Erythroblast (primary cell): ENCODE data around the gene OR2AT4.
"Not testable (repeated sequence)": the region's sequence is repeated elsewhere in the genome, so short reads cannot be mapped to it uniquely, and the experiment has no call there.

Source experiments
- DNase-seq, 2 experiments: peaks; one replicate each; lab custom pipeline; 2025; lab: John Stamatoyannopoulos, UW
- GATA1 ChIP-seq: IDR thresholded peaks from 2 replicates; pipeline ENCODE4 v1.6.1; 2011; ENCODE audit warnings: low read depth, mild to moderate bottlenecking, control low read depth, low read length, moderate library complexity
- POLR2A ChIP-seq: IDR thresholded peaks from 2 replicates; pipeline ENCODE4 v1.6.1; 2011; ENCODE audit warnings: mild to moderate bottlenecking, low read length

Gene OR2AT4

DNA sequence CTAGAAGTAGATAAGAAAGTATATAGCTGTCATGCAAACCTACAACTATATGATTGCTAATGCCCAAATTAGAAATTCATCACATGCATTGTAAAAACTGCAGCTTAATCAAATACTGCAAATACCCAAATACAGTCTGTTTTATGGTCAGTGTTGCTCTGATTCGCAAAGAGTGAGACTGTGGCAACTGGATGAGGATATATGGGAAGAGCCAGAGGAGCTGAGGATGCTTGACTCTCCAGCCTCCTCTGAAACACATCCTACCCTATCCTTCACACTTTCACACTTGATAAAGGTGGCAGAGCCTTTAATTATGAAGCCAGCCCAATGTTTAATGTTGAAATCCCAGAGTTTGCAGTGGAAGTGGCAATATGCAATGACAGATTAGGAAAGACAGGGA, 21.9 kb upstream of the OR2AT4 start:
- TF ChIP-seq POLR2A, result no peak
- no peak for TF ChIP-seq GATA1
- no peak for DNase-seq

DNA sequence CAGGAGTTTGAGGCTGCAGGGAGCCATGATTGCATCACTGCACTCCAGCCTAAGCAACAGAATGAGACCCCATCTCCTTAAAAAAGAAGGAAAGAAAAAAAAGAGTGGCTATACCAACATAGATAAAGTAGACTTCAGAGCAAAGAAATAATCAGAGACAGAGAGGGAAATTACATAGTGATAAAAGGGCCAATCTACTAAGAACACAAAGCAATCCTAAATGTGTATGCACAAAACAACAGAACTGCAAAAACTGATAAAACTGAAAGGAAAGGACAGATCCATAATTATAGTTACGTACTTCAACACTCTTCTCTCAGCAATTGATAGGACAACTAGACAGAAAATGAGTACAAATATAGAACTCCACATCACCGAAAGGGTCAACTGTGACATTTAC, 17.8 kb upstream of the OR2AT4 start:
- no peak for DNase-seq
- TF ChIP-seq POLR2A (no peak), GATA1 (no peak)

DNA sequence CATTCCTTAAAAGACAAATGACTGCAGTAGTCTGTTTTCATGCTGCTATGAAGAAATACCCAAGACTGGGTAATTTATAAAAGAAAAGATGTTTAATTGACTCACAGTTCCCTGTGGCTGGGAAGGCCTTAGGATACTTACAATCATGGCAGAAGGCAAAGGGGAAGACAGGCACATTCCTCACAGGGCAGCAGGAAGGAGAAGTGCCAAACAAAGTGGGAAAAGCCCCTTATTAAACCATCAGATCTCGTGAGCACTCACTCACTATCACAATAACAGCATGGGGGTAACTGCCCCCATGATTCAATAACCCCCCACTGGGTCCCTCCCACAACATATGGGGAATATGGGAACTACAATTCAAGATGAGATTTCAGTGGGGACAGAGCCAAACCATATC, 16.4 kb upstream of the OR2AT4 start:
- DNase-seq, result no peak
- no peak for TF ChIP-seq GATA1
- no peak for TF ChIP-seq POLR2A

DNA sequence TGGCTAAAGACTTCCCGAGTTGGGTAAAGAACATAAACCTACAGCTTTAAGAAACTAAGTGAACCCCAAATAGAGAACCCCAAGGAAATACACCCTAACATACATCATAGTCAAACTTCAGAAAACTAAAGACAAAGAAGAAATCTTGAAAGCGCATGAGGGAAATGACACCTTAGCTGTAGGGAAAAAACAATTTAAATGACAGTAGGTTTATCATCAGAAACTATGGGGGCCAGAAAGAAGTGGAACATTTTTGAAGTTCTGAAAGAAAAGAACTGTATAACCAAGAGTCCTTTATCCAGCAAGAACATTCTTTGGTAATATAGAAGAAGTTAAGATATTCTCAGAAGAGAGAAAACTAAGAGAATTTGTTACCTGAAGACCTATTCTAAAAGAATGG, 15.5 kb upstream of the OR2AT4 start:
- TF ChIP-seq POLR2A (no peak), GATA1 (no peak)
- no peak for DNase-seq

DNA sequence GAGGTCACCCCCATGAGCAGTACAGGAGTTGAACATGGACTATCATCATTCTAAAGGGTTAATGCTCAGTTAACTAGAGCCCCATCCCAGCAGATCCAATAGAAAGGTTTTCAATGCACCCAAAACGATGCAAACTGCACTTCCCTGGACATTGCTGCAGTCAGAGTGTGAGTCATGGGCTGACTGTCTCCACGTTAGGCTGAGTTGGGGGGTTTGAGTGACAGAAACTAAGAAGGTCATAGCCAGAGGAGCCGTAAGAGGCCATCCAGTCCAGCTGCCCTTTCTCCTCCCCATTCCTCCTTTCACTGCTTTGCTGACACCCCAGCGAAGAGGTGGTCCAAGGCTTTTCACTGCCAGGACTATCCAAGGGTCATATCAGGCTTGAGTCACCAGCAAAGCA, 10.5 kb upstream of the OR2AT4 start:
- TF ChIP-seq POLR2A (no peak), GATA1 (no peak)
- peak in 1 of 2 experiments; percentile 35 for DNase-seq

DNA sequence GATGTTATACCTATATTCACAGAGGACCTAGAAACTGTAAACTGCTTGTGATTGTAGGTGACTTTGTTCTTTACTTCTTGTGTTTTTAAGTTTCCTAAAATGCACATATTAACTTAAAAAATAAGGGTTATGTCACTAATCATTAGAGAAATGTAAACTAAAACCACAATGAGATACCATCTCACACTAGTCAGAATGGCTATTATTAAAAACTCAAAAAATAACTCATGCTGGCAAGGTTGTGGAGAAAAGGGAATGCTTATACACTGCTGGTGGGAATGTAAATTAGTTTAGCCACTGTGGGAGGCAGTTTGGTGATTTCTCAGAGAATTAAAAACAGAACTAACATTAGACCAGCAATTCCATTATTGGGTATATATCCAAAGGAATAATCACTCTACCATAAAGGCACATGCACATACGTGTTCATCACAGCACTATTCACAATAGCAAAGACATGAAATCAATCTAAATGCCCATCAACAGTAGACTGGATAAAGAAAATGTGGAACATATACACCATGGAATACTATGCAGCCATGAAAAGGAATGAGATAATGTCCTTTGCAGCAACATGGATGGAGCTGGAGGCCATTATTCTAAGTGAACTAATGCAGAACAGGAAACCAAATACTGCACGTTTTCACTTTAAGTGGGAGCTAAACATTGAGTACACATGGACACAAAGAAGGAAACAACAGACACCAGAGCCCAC, 9.4 kb upstream of the OR2AT4 start:
- not testable (repeated sequence) for DNase-seq

DNA sequence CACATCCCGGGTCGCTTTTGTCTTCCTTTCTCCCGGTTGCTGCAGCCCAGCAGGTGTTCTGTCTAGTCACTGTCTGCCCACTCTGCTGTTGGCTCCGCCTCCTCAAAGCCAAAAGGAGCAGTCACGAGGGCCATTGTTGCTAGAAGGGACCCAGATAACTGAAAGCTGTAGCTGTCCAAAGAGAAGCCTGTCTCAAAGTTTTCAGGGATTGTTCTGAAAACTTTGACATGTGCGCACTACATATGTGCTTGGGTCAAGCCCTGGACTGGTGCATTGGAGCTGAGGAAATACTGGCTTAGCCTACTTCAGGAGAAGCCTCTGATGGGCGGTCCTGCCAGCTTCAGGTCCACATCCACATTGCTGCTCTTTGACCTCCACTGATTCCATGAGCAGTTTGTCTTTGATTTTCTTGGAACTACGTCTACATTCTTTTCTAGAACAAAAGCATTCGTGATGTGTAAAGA, 8.8 kb upstream of the OR2AT4 start:
- peak; percentile 59 to 70 for DNase-seq
- no peak for TF ChIP-seq POLR2A
- no peak for TF ChIP-seq GATA1

DNA sequence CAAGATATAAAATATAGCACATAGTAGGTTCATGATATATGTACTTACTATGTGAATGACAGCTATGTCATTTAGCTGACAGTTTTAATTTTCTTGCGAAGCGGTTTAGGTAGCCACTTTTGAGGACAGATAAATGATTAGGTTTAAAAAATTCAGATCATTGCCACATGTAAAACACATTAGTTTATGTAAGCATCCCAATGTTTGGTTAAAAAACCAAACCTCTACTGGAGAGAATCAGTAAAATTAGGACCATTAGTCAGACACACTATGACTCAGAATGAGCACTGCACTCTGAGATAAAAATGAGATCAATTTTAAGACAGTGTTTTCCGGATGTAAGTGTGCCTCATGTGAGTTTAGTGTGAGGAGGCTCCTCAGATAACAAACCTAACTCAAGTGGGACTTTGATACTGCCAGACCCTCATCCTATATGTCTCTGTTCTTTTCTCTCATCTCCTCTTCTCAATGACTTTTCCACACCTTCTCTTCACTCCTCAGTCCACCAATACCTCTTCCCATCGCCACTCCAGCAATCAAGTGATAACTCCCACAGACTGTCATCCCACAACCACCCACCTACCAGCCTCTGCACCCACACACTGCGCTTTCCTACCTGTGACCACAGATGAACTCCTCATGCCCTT, 6.8 kb upstream of the OR2AT4 start:
- TF ChIP-seq GATA1 (no peak), POLR2A (peak; percentile 43)
- peak; percentile 85 to 89 for DNase-seq

DNA sequence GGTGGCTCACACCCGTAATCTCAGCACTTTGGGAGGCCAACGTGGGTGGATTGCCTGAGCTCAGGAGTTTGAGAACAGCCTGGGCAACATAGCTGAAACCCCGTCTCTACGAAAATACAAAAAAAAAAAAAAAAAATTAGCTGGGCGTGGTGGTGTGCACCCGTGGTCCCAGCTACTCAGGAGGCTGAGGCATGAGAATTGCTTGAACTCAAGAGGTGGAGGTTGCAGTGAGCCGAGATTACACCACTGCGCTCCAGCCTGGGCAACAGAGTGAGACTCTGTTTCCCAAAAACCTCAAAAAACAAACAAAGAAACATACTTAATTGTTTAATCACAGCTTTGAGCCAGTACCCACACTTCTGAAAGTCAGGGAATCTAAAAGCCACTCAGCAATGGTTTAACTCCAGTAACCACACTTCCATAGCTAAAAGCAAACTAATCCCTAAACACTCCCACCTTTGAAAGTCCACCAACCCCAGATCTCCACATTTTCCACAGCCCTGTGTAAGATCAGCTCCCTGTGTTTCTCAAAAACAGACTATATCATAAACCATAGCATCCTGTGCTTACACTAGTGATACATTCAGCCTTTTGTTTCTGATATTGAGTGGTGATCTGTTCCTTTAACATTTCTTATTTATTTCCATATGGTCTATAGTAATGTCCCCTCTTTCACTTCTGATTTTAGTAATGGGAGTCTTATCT, 4.9 kb upstream of the OR2AT4 start:
- DNase-seq, result peak in 1 of 2 experiments; percentile 55
- TF ChIP-seq GATA1 (no peak), POLR2A (no peak)

DNA sequence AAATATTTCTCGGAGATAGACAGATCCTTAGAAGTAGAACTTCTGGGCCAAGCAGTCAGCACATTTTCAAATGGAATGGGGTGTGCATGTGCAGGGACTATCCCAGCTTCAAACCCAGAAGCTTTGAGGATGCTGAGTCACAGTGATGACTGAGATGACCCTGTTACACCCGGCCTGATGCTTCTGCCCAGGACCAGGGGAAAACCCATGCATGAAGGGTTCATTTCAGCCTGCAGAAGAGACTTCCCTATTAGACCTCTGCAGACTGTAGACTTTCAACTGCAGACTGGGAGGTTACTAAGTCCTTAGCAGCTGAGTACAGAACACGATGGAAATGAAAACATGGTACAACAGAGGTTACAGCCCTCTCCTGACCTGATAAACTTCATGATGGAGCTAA, 3.6 kb upstream of the OR2AT4 start:
- peak; percentile 57 for TF ChIP-seq POLR2A
- no peak for TF ChIP-seq GATA1
- peak; percentile 87 to 92 for DNase-seq

DNA sequence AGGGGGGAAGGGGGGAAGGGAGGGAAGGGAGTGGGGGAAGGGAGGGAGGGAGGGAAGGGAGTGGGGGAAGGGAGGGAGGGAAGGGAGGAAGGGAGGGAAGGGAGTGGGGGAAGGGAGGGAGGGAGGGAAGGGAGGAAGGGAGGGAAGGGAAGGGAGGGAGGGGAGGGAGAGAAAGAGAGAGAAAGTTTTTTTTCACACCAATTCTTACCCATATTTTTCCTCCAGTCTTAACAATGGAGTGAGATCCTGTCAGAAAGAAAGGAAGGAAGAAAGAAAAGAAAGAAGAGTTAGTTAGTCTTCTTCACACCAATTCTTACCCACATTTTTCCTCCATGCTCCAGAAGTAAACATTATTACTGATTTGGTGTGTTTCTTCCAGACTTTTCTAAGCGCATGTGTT, 3.0 kb upstream of the OR2AT4 start:
- TF ChIP-seq POLR2A, result no peak
- no peak for TF ChIP-seq GATA1
- no peak for DNase-seq

DNA sequence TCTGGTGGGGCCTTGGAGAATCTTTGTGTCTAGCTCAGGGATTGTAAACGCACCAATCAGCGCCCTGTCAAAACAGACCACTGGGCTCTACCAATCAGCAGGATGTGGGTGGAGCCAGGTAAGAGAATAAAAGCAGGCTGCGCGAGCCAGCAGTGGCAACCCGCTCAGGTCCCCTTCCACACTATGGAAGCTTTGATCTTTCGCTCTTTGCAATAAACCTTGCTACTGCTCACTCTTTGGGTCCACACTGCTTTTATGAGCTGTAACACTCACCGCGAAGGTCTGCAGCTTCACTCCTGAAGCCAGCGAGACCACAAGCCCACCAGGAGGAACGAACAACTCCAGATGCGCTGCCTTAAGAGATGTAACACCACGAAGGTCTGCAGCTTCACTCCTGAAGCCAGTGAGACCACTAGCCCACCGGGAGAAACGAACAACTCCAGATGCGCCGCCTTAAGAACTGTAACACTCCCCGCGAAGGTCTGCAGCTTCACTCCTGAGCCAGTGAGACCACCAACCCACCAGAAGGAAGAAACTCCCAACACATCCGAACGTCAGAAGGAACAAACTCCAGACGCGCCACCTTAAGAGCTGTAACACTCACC, 2.3 kb upstream of the OR2AT4 start:
- not testable (repeated sequence) for DNase-seq

DNA sequence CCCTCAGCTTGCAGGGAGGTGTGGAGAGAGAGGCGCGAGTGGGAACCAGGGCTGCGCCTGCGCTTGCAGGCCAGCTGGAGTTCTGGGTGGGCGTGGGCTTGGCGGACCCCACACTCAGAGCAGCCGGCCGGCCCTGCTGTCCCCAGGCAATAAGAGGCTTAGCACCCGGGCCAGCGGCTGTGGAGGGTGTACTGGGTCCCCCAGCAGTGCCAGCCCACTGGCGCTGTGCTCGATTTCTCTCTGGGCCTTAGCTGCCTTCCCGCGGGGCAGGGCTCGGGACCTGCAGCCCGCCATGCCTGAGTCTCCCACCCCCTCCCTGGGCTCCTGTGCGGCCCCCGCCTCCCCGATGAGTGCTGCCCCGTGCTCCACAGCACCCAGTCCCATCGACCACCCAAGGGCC, 1.5 kb upstream of the OR2AT4 start:
- DNase-seq, result not testable (repeated sequence)

DNA sequence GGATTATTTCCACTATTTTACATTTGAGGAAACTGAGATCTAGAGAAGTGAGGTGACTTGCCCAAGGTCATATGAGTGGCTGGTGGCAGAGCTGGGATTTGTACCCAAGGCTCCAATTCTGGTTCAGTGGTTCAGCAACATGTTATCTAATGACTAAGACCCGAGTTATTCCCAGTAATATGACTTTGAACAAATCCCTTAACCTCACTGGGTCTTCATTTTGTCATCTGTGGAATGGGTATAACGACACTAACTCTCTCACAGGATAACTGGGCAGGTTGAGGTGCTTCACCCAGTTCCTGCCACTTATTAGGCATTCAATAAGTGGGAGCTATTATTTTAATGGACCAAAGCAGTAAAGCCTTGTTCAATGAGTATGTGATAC, 489 bp upstream of the OR2AT4 start:
- DNase-seq, result no peak
- no peak for TF ChIP-seq GATA1
- TF ChIP-seq POLR2A, result no peak

DNA sequence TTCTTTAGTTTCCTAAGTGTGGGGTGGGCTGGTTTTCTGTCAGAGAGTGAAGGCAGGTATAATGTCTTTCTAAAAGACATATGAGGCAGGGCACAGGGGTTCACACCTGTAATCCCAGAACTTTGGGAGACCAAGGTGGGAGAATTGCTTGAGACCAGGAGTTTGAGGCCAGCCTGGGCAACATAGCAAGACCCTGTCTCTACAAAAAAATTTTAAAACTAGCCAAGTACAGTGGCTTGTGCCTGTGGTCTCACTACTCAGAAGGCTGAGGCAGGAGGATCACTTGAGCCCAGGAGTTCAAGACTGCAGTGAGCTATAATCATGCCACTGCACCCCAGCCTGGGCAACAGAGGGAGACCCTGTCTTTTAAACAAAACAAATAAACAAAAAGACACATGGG, 2.3 kb downstream of the OR2AT4 start:
- DNase-seq, result not testable (repeated sequence)
